Trophoblast cell (in vitro differentiated cells and primary cell): Measurements from ENCODE around the gene NFATC2.

Experiments
- DNase-seq, 2 donors: peaks; one replicate each; pipeline ENCODE4 v3.0.0-alpha.2; 2016
- H2AFZ ChIP-seq: 2 replicates; pipeline ENCODE4 v1.6.1; 2013; ENCODE audit warnings: low read length, moderate library complexity, mild to moderate bottlenecking; ENCODE audit not compliant: insufficient read depth, poor library complexity
- H2AK5ac ChIP-seq: 2 replicates; pipeline ENCODE4 v1.6.1; 2013; ENCODE audit warnings: mild to moderate bottlenecking, low read length
- H2BK120ac ChIP-seq: 2 replicates; pipeline ENCODE4 v1.6.1; 2013; ENCODE audit warnings: low read length, mild to moderate bottlenecking, moderate library complexity; ENCODE audit not compliant: insufficient read depth, poor library complexity
- H2BK12ac ChIP-seq: 2 replicates; pipeline ENCODE4 v1.6.1; 2013; ENCODE audit warnings: mild to moderate bottlenecking, low read length, moderate library complexity
- H2BK5ac ChIP-seq: 2 replicates; pipeline ENCODE4 v1.6.1; 2013; ENCODE audit warnings: low read length, low read depth, moderate library complexity, mild to moderate bottlenecking; ENCODE audit not compliant: poor library complexity
- H3K14ac ChIP-seq: 2 replicates; pipeline ENCODE4 v1.6.1; 2013; ENCODE audit warnings: mild to moderate bottlenecking, low read length
- H3K18ac ChIP-seq: 2 replicates; pipeline ENCODE4 v1.6.1; 2013; ENCODE audit warnings: mild to moderate bottlenecking, low read length
- H3K23ac ChIP-seq: 2 replicates; pipeline ENCODE4 v1.6.1; 2013; ENCODE audit warnings: low read length
- H3K27ac ChIP-seq: 2 replicates; pipeline ENCODE4 v1.5.1; 2013; ENCODE audit warnings: low read depth, mild to moderate bottlenecking, inconsistent platforms, low read length, moderate library complexity
- H3K27me3 ChIP-seq: 2 replicates; pipeline ENCODE4 v1.6.1; 2013; ENCODE audit warnings: inconsistent platforms, mild to moderate bottlenecking, low read length, moderate library complexity; ENCODE audit not compliant: insufficient read depth
- H3K36me3 ChIP-seq, 2 experiments: 1 replicate in 1 of 2; 2 replicates in 1 of 2; pipeline ENCODE4 v1.6.1; 2013; ENCODE audit warnings: low read length in 2 of 2, mild to moderate bottlenecking in 2 of 2, moderate library complexity in 1 of 2; ENCODE audit not compliant: insufficient read depth in 2 of 2, control insufficient read depth in 1 of 2
- H3K4ac ChIP-seq: 2 replicates; pipeline ENCODE4 v1.6.1; 2013; ENCODE audit warnings: low read depth, mild to moderate bottlenecking, low read length, moderate library complexity
- H3K4me1 ChIP-seq, 2 experiments: 1 replicate in 1 of 2; 2 replicates in 1 of 2; pipeline ENCODE4 v1.6.1; 2013; ENCODE audit warnings: low read length in 2 of 2, mild to moderate bottlenecking in 2 of 2, moderate library complexity in 1 of 2; ENCODE audit not compliant: insufficient read depth in 2 of 2, control insufficient read depth in 1 of 2
- H3K4me2 ChIP-seq: 2 replicates; pipeline ENCODE4 v1.6.1; 2013; ENCODE audit warnings: inconsistent platforms, mild to moderate bottlenecking, low read length, moderate library complexity
- H3K4me3 ChIP-seq: 2 replicates; pipeline ENCODE4 v1.5.1; 2013; ENCODE audit warnings: mild to moderate bottlenecking, low read depth, low read length, inconsistent platforms
- H3K79me1 ChIP-seq: one replicate; pipeline ENCODE4 v1.6.1; 2013; ENCODE audit warnings: low read length
- H3K79me2 ChIP-seq: 2 replicates; pipeline ENCODE4 v1.6.1; 2013; ENCODE audit warnings: low read length, mild to moderate bottlenecking; ENCODE audit not compliant: control insufficient read depth, insufficient read depth, poor library complexity
- H3K9ac ChIP-seq: 2 replicates; pipeline ENCODE4 v1.6.1; 2013; ENCODE audit warnings: mild to moderate bottlenecking, low read length
- H3K9me3 ChIP-seq: 2 replicates; pipeline ENCODE4 v1.6.1; 2013; ENCODE audit warnings: low read depth, mild to moderate bottlenecking, control low read depth, inconsistent platforms, low read length; ENCODE audit not compliant: insufficient read depth
- H4K12ac ChIP-seq: 2 replicates; pipeline ENCODE4 v1.6.1; 2013; ENCODE audit warnings: low read depth, mild to moderate bottlenecking, low read length, moderate library complexity
- H4K8ac ChIP-seq: 2 replicates; pipeline ENCODE4 v1.6.1; 2013; ENCODE audit warnings: low read depth, mild to moderate bottlenecking, low read length, moderate library complexity
- H4K91ac ChIP-seq: one replicate; pipeline ENCODE4 v1.6.1; 2013; ENCODE audit warnings: low read depth, mild to moderate bottlenecking, low read length, moderate library complexity
- WGBS: extraction: QIAGEN DNeasy Blood & Tissue Kit; methylation state at CpG from one replicate; pipeline ENCODE4 v1.1.7; 2013; ENCODE audit warnings: missing lambda C conversion rate; ENCODE audit not compliant: insufficient read length, insufficient coverage; ENCODE audit errors: extremely low coverage; 5-methylcytosine and 5-hydroxymethylcytosine counted together

Gene NFATC2

DNA sequence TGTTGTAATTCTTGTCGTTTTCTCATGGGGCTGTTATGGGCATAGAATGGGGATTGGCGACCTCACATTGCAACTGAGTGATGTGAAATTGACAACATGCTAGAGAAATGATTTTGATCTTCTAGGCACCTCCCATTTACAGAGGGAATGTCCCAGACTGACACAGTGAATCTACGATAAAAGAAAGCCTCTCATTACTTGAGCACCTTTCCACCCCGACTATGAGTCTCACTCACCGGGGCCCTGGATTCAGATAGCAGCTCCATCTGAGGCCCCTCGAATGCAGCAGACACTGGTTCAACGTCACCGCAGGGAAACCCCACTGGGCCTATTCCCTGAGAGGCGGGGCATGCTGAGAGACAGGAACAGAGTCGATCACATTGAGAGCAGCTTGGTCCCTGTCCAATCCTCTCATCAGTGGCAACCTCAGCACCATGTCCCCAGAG is 49.1 kb downstream of the NFATC2 start:
- no peak overlapping the region for H3K23ac ChIP-seq
- peaks cover 0 to 1% of the 10 kb centered on the region in 2 experiments for H3K36me3 ChIP-seq
- no peaks in the 10 kb centered on the region for H3K79me1 ChIP-seq
- no peak overlapping the region for H2BK120ac ChIP-seq
- no peak overlapping the region for H2AFZ ChIP-seq
- no peak overlapping the region for H3K4ac ChIP-seq
- no peaks in the 10 kb centered on the region for H3K79me2 ChIP-seq
- H3K9ac ChIP-seq: no peak overlapping the region
- no peak overlapping the region for H4K12ac ChIP-seq
- DNase-seq: no peak
- no peak overlapping the region for H2BK5ac ChIP-seq
- H3K27ac ChIP-seq: no peak overlapping the region
- H3K9me3 ChIP-seq: no peaks in the 10 kb centered on the region
- no peak overlapping the region for H4K8ac ChIP-seq
- no peaks in the 10 kb centered on the region for H3K27me3 ChIP-seq
- H3K18ac ChIP-seq: no peak overlapping the region
- H3K14ac ChIP-seq: no peak overlapping the region
- H2AK5ac ChIP-seq: no peak overlapping the region
- no peak overlapping the region for H4K91ac ChIP-seq
- no peak overlapping the region for H2BK12ac ChIP-seq
- H3K4me3 ChIP-seq: no peak overlapping the region
- H3K4me2 ChIP-seq: no peak overlapping the region
- H3K4me1 ChIP-seq: peaks cover 0 to 4% of the 10 kb centered on the region in 2 experiments
- WGBS: no CpG with 5 or more reads among the region's 10 CpGs

DNA sequence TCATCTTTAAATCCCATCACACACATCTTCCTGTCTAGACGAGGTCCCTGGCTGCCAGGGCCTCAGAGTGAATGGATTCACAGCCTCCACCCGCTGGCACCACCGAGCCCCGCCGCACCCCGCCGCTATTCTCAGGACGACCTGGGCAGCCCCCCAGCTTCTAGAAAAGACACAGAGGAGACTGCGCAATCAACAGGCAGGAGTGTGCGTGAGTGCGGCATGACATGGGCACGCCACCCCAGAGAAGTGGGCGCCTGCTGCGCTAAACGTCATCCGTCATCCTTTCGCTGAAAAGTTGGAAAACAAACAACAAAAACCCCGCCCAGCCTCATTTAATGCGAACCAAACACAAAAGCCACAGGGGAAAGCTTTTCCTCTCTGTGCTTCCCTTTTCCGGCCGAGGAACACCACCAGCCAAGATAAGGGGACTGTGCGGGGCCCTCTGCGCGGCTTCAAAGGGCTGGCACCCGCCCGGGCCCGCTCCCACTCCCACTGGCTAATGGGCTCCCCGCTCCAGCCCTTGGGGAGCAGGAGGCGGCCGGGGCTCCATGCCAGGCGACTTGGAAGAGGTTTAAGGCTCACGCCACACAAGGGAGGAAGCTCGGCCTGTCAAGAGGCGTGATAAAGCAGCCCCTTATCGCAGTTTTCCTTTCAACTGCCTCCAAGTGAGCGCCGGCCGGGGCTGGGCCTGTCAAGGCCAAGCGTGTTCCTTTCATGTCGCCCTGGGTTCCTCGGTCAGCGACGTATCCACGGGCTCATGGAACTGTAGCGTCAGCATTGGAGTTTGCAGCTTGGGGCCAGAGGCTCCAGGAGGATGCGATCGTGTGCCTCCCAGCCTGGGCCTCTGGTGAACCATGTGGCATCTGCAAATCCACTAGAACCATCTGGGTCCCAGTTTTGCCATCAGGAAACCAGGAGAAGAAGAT is 50.1 kb downstream of the NFATC2 start:
- Histone ChIP-seq H3K4me2 (no peak overlapping the region), H2BK5ac (no peak overlapping the region), H3K14ac (no peak overlapping the region), H4K12ac (no peak overlapping the region), H4K8ac (no peak overlapping the region), H3K79me1 (no peaks in the 10 kb centered on the region), H3K27me3 (no peaks in the 10 kb centered on the region), H3K9me3 (no peaks in the 10 kb centered on the region), H2BK120ac (no peak overlapping the region), H3K23ac (no peak overlapping the region), H3K36me3 (peaks cover 0 to 1% of the 10 kb centered on the region in 2 experiments), H3K4ac (no peak overlapping the region), H3K4me3 (no peak overlapping the region), H2BK12ac (no peak overlapping the region), H2AFZ (peak overlapping the region; percentile 13), H3K9ac (no peak overlapping the region), H3K18ac (no peak overlapping the region), H3K27ac (no peak overlapping the region), H3K4me1 (peaks cover 2 to 4% of the 10 kb centered on the region in 2 experiments), H4K91ac (no peak overlapping the region), H3K79me2 (no peaks in the 10 kb centered on the region), H2AK5ac (no peak overlapping the region)
- DNase-seq: no peak
- WGBS: no CpG with 5 or more reads among the region's 47 CpGs

DNA sequence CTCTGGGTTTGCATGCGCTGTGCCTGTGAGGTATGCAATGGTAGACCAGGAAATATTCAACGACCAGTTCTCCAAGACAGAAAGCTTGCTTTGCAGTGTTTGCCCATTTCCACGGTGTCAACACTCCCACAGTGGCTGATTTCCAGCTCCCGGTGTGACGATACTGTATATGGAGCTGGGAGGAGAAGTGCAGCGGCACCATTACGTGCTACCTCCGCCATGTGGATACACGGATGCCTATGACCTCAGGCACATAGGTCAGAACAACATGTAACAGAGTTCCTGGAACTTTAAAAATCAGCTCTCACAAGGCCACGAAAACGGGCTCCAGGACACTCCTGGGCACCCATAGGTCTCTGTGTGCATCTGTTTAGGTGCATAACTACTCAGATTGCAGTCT is 51.1 kb downstream of the NFATC2 start:
- Histone ChIP-seq H4K91ac (no peak overlapping the region), H3K14ac (no peak overlapping the region), H3K4ac (no peak overlapping the region), H3K4me1 (peaks cover 2 to 7% of the 10 kb centered on the region in 2 experiments), H2BK120ac (no peak overlapping the region), H3K36me3 (peaks cover 0 to 4% of the 10 kb centered on the region in 2 experiments), H3K23ac (no peak overlapping the region), H4K12ac (no peak overlapping the region), H3K18ac (no peak overlapping the region), H3K9me3 (no peaks in the 10 kb centered on the region), H2AK5ac (no peak overlapping the region), H2BK12ac (no peak overlapping the region), H3K4me2 (no peak overlapping the region), H3K27ac (no peak overlapping the region), H4K8ac (no peak overlapping the region), H3K79me1 (no peaks in the 10 kb centered on the region), H3K9ac (no peak overlapping the region), H3K79me2 (no peaks in the 10 kb centered on the region), H2AFZ (no peak overlapping the region), H2BK5ac (no peak overlapping the region), H3K27me3 (no peaks in the 10 kb centered on the region), H3K4me3 (no peak overlapping the region)
- DNase-seq: no peak
- no CpG with 5 or more reads among the region's 11 CpGs for WGBS

DNA sequence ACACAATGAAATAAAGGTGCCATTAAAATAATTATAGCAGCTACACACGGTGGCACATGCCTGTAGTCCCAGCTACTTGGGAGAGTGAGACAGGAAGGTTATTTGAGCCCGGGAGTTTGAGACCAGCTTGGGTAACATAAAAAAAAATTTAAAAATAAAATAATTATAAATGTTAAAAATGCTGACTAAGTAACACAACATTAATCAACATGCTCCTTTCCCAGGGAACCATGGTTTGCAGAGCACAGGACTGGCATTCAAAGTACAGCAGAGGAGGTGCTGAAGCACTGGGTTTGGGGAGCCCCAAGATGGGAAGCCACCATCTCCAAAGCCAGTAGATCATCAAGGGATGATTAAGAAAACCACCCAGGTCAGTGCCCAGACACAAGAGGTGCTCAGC is 51.9 kb downstream of the NFATC2 start:
- DNase-seq: no peak
- no peak overlapping the region for H4K12ac ChIP-seq
- H2AK5ac ChIP-seq: no peak overlapping the region
- H3K4me2 ChIP-seq: no peak overlapping the region
- no peak overlapping the region for H2BK120ac ChIP-seq
- no peaks in the 10 kb centered on the region for H3K9me3 ChIP-seq
- no peak overlapping the region for H3K9ac ChIP-seq
- H3K4me3 ChIP-seq: no peak overlapping the region
- H3K79me2 ChIP-seq: no peaks in the 10 kb centered on the region
- no peak overlapping the region for H3K23ac ChIP-seq
- peaks cover 0 to 4% of the 10 kb centered on the region in 2 experiments for H3K36me3 ChIP-seq
- no peak overlapping the region for H3K14ac ChIP-seq
- H3K18ac ChIP-seq: no peak overlapping the region
- no peaks in the 10 kb centered on the region for H3K79me1 ChIP-seq
- H3K27ac ChIP-seq: no peak overlapping the region
- H2BK5ac ChIP-seq: no peak overlapping the region
- no peak overlapping the region for H4K91ac ChIP-seq
- no peaks in the 10 kb centered on the region for H3K27me3 ChIP-seq
- H2BK12ac ChIP-seq: no peak overlapping the region
- no peak overlapping the region for H4K8ac ChIP-seq
- no peak overlapping the region for H3K4ac ChIP-seq
- no CpG with 5 or more reads among the region's 2 CpGs for WGBS
- peaks cover 2 to 7% of the 10 kb centered on the region in 2 experiments for H3K4me1 ChIP-seq
- no peak overlapping the region for H2AFZ ChIP-seq
